GM23338 (cell line): Measurements from ENCODE around the gene ABR. TPM values are rescaled to one million over a fixed set of nuclear protein-coding genes. Genes with fewer than 3 reads are reported as not detected.
"Not testable (repeated sequence)": the region's sequence is repeated elsewhere in the genome, so short reads cannot be mapped to it uniquely, and the experiment has no call there.

Experiments
- ATAC-seq: fragments of 200-7000 bp; cut with Tn5 transposase; 3 replicates; pipeline ENCODE4 v1.9.1; 2020
- DNase-seq: peaks from one replicate; pipeline ENCODE4 v3.0.0-alpha.2; 2015; ENCODE audit warnings: low spot score
- H2AFZ ChIP-seq: fragments of 200-600 bp; sonication (generic); 2 replicates; pipeline ENCODE4 v1.8.0; 2016; ENCODE audit warnings: antibody characterized with exemption, mild to moderate bottlenecking, moderate library complexity
- H3F3A ChIP-seq: fragments of 200-600 bp; sonication (generic); replicated peaks from 2 replicates; pipeline ENCODE4 v1.8.0; 2017; ENCODE audit warnings: antibody characterized with exemption, mixed run types, low read depth
- H3K27ac ChIP-seq: fragments of 200-600 bp; sonication (generic); 2 replicates; pipeline ENCODE4 v1.6.1; 2016; ENCODE audit warnings: low read depth
- H3K27me3 ChIP-seq: fragments of 200-600 bp; sonication (generic); 2 replicates; pipeline ENCODE4 v1.8.0; 2016; ENCODE audit warnings: mild to moderate bottlenecking, mixed run types, moderate library complexity; ENCODE audit not compliant: insufficient read depth
- H3K36me3 ChIP-seq: fragments of 200-600 bp; sonication (generic); 2 replicates; pipeline ENCODE4 v1.8.0; 2016; ENCODE audit warnings: mild to moderate bottlenecking; ENCODE audit not compliant: insufficient read depth
- H3K4me1 ChIP-seq: fragments of 200-600 bp; sonication (generic); 2 replicates; pipeline ENCODE4 v1.8.0; 2016; ENCODE audit warnings: mild to moderate bottlenecking, moderate library complexity; ENCODE audit not compliant: insufficient read depth
- H3K4me2 ChIP-seq: fragments of 200-600 bp; sonication (generic); 2 replicates; pipeline ENCODE4 v1.7.1; 2017; ENCODE audit warnings: mixed run types
- H3K4me3 ChIP-seq: fragments of 200-600 bp; sonication (generic); 2 replicates; pipeline ENCODE4 v1.6.1; 2016; ENCODE audit warnings: mixed run types
- H3K79me2 ChIP-seq: fragments of 200-600 bp; sonication (generic); replicated peaks from 2 replicates; pipeline ENCODE4 v1.8.0; 2017; ENCODE audit warnings: mild to moderate bottlenecking; ENCODE audit not compliant: insufficient read depth
- H3K9me2 ChIP-seq: fragments of 200-600 bp; sonication (generic); 2 replicates; pipeline ENCODE4 v1.8.0; 2017; ENCODE audit not compliant: insufficient read depth
- H4K20me1 ChIP-seq: fragments of 200-600 bp; sonication (generic); replicated peaks from 2 replicates; pipeline ENCODE4 v1.8.0; 2017; ENCODE audit warnings: mild to moderate bottlenecking; ENCODE audit not compliant: insufficient read depth
- H3K27ac Mint-ChIP-seq: 2 replicates; pipeline ENCODE4 v1.8.0; 2020; ENCODE audit warnings: inconsistent platforms, mild to moderate bottlenecking, moderate library complexity, mixed read lengths
- H3K27me3 Mint-ChIP-seq: 3 replicates; pipeline ENCODE4 v1.8.0; 2022; ENCODE audit warnings: low read depth, mild to moderate bottlenecking, moderate library complexity, mixed read lengths, inconsistent platforms; ENCODE audit not compliant: insufficient read depth, poor library complexity
- H3K36me3 Mint-ChIP-seq: 3 replicates; pipeline ENCODE4 v1.8.0; 2021; ENCODE audit warnings: low read depth, mild to moderate bottlenecking, inconsistent platforms, moderate library complexity, mixed read lengths
- H3K4me1 Mint-ChIP-seq: 3 replicates; pipeline ENCODE4 v1.8.0; 2020; ENCODE audit warnings: mild to moderate bottlenecking, inconsistent platforms, mixed read lengths
- H3K4me3 Mint-ChIP-seq: 3 replicates; pipeline ENCODE4 v1.8.0; 2021; ENCODE audit warnings: moderate library complexity, mild to moderate bottlenecking, inconsistent platforms, mixed read lengths
- H3K9me3 Mint-ChIP-seq: 3 replicates; pipeline ENCODE4 v1.8.0; 2020; ENCODE audit warnings: moderate library complexity, mild to moderate bottlenecking, inconsistent platforms, mixed read lengths
- EZH2 ChIP-seq: fragments of 200-600 bp; sonication (generic); IDR thresholded peaks from one replicate; pipeline ENCODE4 v1.8.0; 2017; ENCODE audit warnings: antibody characterized with exemption, mild to moderate bottlenecking, low read depth; ENCODE audit not compliant: unreplicated experiment
- JUNB ChIP-seq: IDR thresholded peaks from one replicate; pipeline ENCODE4 v1.6.1; 2016; ENCODE audit warnings: antibody characterized with exemption; ENCODE audit not compliant: unreplicated experiment
- POLR2AphosphoS5 ChIP-seq: IDR thresholded peaks from 2 replicates; pipeline ENCODE4 v1.6.1; 2016; ENCODE audit warnings: antibody characterized with exemption, low read depth
- ZNF331 ChIP-seq: fragments of 250-450 bp; sonication (Bioruptor Pico); IDR thresholded peaks from 2 replicates; pipeline ENCODE4 v1.5.0; 2020; ENCODE audit warnings: low read depth, mild to moderate bottlenecking, moderate library complexity
- polyA plus RNA-seq: library from polyadenylated mRNA; unstranded; fragments of >200 nt; fragmentation: Nextera tagmentation; extraction: Ambion mirVana; gene quantifications from 2 replicates; pipeline ENCODE4 v1.2.1, GENCODE V29; 2016
- total RNA-seq: library from RNA; depleted of rRNA; stranded (reverse); fragments of >200 nt; shearing (Covaris generic); gene quantifications from 2 replicates; pipeline ENCODE4 v1.2.3, GENCODE V29; 2014
- TF ChIP-seq, protein P1 (sequence below): fragments of 250-450 bp; sonication (Bioruptor Pico); IDR thresholded peaks from 2 replicates; pipeline ENCODE4 v1.5.0; 2020; ENCODE audit warnings: mild to moderate bottlenecking, moderate library complexity

ABR gene
- total and polyA plus RNA-seq, 2 experiments from 2014 or later: 15.0 to 27.7 TPM

DNA sequence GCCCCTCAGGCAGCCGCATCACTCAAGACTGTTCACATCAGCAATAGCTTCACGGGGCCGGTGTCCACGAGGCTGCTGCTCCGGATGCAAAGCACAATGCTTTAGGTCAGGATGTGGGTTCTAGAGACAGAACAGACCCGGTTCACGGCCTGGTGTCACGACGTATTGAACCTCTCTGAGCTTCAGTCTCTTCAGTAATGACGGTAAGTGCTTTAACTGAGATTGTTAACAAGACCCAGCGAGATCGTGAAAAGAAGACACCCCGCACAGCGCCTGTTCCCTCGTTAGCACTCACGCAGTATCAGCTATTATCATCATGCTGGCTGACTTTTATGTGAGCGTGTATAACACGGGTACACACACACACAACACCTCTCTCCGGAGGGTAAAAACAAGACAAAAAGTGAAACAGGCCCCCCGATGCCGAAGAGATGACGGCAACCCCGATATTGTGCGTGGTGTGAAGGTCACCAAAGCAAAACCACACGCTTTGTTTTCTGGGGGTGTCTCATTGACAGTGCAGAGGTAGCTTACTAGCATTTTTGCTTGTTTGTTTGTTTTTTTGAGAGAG, 21.4 kb upstream of the ABR start (continued):
- TF ChIP-seq, protein P1, sequence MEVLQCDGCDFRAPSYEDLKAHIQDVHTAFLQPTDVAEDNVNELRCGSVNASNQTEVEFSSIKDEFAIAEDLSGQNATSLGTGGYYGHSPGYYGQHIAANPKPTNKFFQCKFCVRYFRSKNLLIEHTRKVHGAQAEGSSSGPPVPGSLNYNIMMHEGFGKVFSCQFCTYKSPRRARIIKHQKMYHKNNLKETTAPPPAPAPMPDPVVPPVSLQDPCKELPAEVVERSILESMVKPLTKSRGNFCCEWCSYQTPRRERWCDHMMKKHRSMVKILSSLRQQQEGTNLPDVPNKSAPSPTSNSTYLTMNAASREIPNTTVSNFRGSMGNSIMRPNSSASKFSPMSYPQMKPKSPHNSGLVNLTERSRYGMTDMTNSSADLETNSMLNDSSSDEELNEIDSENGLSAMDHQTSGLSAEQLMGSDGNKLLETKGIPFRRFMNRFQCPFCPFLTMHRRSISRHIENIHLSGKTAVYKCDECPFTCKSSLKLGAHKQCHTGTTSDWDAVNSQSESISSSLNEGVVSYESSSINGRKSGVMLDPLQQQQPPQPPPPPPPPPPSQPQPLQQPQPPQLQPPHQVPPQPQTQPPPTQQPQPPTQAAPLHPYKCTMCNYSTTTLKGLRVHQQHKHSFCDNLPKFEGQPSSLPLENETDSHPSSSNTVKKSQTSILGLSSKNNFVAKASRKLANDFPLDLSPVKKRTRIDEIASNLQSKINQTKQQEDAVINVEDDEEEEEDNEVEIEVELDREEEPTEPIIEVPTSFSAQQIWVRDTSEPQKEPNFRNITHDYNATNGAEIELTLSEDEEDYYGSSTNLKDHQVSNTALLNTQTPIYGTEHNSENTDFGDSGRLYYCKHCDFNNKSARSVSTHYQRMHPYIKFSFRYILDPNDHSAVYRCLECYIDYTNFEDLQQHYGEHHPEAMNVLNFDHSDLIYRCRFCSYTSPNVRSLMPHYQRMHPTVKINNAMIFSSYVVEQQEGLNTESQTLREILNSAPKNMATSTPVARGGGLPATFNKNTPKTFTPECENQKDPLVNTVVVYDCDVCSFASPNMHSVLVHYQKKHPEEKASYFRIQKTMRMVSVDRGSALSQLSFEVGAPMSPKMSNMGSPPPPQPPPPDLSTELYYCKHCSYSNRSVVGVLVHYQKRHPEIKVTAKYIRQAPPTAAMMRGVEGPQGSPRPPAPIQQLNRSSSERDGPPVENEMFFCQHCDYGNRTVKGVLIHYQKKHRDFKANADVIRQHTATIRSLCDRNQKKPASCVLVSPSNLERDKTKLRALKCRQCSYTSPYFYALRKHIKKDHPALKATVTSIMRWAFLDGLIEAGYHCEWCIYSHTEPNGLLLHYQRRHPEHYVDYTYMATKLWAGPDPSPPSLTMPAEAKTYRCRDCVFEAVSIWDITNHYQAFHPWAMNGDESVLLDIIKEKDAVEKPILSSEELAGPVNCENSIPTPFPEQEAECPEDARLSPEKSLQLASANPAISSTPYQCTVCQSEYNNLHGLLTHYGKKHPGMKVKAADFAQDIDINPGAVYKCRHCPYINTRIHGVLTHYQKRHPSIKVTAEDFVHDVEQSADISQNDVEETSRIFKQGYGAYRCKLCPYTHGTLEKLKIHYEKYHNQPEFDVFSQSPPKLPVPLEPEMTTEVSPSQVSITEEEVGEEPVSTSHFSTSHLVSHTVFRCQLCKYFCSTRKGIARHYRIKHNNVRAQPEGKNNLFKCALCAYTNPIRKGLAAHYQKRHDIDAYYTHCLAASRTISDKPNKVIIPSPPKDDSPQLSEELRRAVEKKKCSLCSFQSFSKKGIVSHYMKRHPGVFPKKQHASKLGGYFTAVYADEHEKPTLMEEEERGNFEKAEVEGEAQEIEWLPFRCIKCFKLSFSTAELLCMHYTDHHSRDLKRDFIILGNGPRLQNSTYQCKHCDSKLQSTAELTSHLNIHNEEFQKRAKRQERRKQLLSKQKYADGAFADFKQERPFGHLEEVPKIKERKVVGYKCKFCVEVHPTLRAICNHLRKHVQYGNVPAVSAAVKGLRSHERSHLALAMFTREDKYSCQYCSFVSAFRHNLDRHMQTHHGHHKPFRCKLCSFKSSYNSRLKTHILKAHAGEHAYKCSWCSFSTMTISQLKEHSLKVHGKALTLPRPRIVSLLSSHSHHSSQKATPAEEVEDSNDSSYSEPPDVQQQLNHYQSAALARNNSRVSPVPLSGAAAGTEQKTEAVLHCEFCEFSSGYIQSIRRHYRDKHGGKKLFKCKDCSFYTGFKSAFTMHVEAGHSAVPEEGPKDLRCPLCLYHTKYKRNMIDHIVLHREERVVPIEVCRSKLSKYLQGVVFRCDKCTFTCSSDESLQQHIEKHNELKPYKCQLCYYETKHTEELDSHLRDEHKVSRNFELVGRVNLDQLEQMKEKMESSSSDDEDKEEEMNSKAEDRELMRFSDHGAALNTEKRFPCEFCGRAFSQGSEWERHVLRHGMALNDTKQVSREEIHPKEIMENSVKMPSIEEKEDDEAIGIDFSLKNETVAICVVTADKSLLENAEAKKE (CRISPR knock-in tag): no peak
- TF ChIP-seq JUNB (no peak), ZNF331 (CRISPR knock-in tag) (no peak), POLR2AphosphoS5 (no peak), EZH2 (no peak)

GRCh38 chr17:1199271-1199743, 19.5 kb upstream of the ABR start:
- H3K27ac ChIP-seq, H3K36me3 ChIP-seq, H3K4me2 ChIP-seq, H3F3A ChIP-seq, H3K4me1 Mint-ChIP-seq, H3K4me1 ChIP-seq, DNase-seq, H3K27me3 ChIP-seq, H4K20me1 ChIP-seq, H2AFZ ChIP-seq, ATAC-seq, H3K27ac Mint-ChIP-seq, H3K9me3 Mint-ChIP-seq, H3K4me3 Mint-ChIP-seq, H3K4me3 ChIP-seq, H3K36me3 Mint-ChIP-seq, H3K79me2 ChIP-seq, H3K9me2 ChIP-seq: not testable (repeated sequence)
- H3K27me3 Mint-ChIP-seq: peaks cover 16% of the 10 kb centered on the region
